H1 (cell line): ENCODE measurements around the gene TMPRSS13.

Source experiments
- EZH2 ChIP-seq: fragments of 200-600 bp; sonication (generic); IDR thresholded peaks from 2 replicates; pipeline ENCODE4 v1.7.1; 2012; ENCODE audit warnings: low read depth, mild to moderate bottlenecking, moderate library complexity, low read length, inconsistent platforms; ENCODE audit not compliant: severe bottlenecking
- RFX5 ChIP-seq: IDR thresholded peaks from 2 replicates; pipeline ENCODE4 v1.6.1; 2011; ENCODE audit warnings: low read depth, low read length, improper control_type of control experiment, borderline replicate concordance
- SRF ChIP-seq: IDR thresholded peaks from 2 replicates; pipeline ENCODE4 v1.6.1; 2011; ENCODE audit warnings: mild to moderate bottlenecking, low read depth, low read length, moderate library complexity
- ZNF274 ChIP-seq: IDR thresholded peaks from 2 replicates; pipeline ENCODE4 v1.7.0; 2012; ENCODE audit warnings: low read length, borderline replicate concordance; ENCODE audit errors: extremely low read depth
- TF ChIP-seq, protein P1 (sequence below), 3 experiments: IDR thresholded peaks; 1 replicate in 2 of 3; 2 replicates in 1 of 3; pipeline versions ENCODE4 v1.5.1 to v1.6.1; 2011; ENCODE audit warnings: low read length in 3 of 3, mild to moderate bottlenecking in 3 of 3, inconsistent platforms in 2 of 3, low read depth in 1 of 3, moderate library complexity in 1 of 3; ENCODE audit not compliant: insufficient read depth in 1 of 3; ENCODE audit errors: control extremely low read depth in 1 of 3

DNA sequence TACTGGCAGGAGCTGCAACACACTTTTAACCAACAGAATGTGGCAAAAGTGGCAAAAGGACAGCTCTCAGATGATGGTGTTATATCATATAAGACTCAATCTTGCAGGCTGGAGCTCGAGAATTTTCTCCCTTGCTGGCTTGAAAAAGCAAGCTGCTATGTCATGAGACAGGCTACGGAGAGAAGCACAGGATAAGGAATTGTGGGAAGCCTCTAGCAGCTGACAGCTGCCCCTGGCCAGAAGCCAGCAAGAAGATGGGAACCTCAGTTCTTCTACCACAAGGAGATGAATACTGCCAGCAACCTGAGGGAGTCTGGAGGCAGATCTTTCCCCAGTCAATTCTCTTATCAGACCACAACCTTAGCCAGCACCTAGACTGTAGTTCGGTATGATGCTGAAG is 77.3 kb downstream of the TMPRSS13 start:
- TF ChIP-seq EZH2, result no peak
- TF ChIP-seq, protein P1, sequence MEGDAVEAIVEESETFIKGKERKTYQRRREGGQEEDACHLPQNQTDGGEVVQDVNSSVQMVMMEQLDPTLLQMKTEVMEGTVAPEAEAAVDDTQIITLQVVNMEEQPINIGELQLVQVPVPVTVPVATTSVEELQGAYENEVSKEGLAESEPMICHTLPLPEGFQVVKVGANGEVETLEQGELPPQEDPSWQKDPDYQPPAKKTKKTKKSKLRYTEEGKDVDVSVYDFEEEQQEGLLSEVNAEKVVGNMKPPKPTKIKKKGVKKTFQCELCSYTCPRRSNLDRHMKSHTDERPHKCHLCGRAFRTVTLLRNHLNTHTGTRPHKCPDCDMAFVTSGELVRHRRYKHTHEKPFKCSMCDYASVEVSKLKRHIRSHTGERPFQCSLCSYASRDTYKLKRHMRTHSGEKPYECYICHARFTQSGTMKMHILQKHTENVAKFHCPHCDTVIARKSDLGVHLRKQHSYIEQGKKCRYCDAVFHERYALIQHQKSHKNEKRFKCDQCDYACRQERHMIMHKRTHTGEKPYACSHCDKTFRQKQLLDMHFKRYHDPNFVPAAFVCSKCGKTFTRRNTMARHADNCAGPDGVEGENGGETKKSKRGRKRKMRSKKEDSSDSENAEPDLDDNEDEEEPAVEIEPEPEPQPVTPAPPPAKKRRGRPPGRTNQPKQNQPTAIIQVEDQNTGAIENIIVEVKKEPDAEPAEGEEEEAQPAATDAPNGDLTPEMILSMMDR (IDR thresholded peaks at IDR 0.05; ENCODE audit: control extremely low read depth in 1 of 3, insufficient read depth in 1 of 3, low read depth in 1 of 3, low read length in 3 of 3), result no peak
- no peak for TF ChIP-seq ZNF274
- no peak for TF ChIP-seq SRF
- TF ChIP-seq RFX5, result no peak
